Lower leg skin (tissue), 3 donors: ENCODE results near the gene SOS1.

ENCODE experiments used
- POLR2A ChIP-seq, 2 donors: fragments of 450-650 bp; IDR thresholded peaks; one replicate each; pipeline ENCODE4 v1.6.1; 2016 to 2017; ENCODE audit warnings: antibody characterized with exemption in 2 of 2, mild to moderate bottlenecking in 1 of 2, moderate library complexity in 1 of 2
- TF ChIP-seq, protein P1 (sequence below), 3 donors: fragments of 450-650 bp; IDR thresholded peaks; one replicate each; pipeline ENCODE4 v1.5.1; 2016; ENCODE audit warnings: antibody characterized with exemption in 3 of 3, mild to moderate bottlenecking in 3 of 3, moderate library complexity in 2 of 3

- TF ChIP-seq, protein P1, sequence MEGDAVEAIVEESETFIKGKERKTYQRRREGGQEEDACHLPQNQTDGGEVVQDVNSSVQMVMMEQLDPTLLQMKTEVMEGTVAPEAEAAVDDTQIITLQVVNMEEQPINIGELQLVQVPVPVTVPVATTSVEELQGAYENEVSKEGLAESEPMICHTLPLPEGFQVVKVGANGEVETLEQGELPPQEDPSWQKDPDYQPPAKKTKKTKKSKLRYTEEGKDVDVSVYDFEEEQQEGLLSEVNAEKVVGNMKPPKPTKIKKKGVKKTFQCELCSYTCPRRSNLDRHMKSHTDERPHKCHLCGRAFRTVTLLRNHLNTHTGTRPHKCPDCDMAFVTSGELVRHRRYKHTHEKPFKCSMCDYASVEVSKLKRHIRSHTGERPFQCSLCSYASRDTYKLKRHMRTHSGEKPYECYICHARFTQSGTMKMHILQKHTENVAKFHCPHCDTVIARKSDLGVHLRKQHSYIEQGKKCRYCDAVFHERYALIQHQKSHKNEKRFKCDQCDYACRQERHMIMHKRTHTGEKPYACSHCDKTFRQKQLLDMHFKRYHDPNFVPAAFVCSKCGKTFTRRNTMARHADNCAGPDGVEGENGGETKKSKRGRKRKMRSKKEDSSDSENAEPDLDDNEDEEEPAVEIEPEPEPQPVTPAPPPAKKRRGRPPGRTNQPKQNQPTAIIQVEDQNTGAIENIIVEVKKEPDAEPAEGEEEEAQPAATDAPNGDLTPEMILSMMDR (IDR thresholded peaks at IDR 0.05): no peak
- TF ChIP-seq POLR2A (IDR thresholded peaks at IDR 0.05): no peak
Measured at GRCh38 chr2:38959938-38960608, 160.8 kb downstream of the SOS1 start.
